NCI-H748 treated with DMSO at 0.1 percent for 48 hours (cell line): ENCODE data around the gene CTDSP1.

ENCODE experiments used
- DNase-seq: peaks from one replicate; lab custom pipeline; 2025; lab: John Stamatoyannopoulos, UW

The CTDSP1 gene

DNA sequence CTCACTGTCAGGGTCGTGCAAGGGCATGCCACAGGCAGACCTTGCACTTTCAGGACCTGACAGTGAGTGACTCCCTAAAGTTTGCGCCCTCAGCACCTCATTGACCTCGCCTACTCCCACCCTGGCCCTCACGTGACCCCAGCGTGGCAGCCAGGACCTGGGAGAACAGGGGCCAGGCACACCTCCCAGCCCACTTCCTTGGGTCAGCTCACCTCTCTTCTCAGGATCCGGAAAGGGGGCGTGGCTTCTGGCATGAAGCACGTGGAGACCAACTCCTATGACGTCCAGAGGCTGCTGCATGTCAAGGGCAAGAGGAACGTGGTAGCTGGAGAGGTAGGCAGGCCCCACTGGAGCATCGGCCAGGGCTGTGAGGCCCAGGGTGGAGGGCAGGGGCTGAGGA, 28.1 kb downstream of the CTDSP1 start:
- DNase-seq: no peak

DNA sequence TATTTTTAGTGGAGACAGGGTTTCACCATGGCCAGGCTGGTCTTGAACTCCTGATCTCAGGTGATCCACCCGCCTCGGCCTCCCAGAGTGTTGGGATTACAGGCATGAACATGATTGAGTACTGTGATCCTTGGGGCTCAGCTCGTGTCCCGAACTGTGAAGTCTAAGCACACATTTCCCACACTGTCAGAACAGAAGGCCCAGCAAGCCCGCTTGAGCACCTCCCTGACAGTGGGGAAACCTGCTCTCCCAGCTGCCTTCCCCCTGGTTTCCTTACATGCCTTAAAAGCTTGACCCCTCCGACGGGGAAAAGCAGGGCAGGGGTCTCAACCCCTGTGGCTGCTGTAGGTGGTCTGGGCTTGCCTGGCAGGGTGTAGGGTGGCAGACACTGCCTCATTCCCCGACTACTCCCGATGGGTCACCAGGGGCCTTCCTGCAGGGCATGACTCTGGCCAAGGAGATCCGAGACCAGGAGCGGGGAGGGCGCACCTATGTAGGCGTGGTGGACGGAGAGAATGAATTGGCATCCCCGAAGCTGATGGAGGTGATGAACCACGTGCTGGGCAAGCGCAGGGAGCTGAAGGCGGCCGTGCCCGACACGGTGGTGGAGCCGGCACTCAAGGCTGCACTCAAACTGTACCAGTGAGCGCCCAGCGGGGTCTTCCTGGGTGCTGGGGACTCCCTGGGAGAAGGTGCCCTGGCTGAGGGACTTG, 29.3 kb downstream of the CTDSP1 start:
- no peak for DNase-seq

- no peak for DNase-seq
These were observed 30.4 kb downstream of the CTDSP1 start for GRCh38 chr2:218429911-218430692.

DNA sequence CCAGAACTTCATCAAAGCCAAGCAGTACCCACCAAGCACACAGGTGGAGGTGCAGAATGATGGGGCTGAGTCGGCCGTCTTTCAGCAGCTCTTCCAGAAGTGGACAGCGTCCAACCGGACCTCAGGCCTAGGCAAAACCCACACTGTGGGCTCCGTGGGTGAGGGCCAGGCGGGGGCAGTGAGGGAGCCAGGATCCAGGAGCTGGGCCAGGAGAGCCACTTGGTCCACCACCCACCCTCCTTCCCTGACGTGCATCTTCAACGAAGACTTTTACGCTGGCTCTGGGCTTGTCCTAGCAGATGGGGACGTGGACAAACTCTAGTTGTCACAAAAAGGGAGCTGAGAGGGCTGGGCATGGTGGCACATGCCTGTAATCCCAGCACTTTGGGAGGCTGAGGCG, 31.1 kb downstream of the CTDSP1 start:
- no peak for DNase-seq

DNA sequence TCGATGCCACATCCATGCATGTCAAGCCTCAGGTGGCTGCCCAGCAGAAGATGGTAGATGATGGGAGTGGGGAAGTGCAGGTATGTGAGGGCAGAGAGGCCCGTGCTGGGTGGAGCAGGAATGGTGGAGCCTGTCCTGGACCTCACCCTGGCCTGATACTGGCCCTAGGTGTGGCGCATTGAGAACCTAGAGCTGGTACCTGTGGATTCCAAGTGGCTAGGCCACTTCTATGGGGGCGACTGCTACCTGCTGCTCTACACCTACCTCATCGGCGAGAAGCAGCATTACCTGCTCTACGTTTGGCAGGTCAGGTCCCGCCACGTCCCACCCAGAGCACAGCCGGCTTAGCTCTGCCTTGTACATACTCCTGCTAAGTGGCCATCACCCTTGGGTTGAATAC, 32.2 kb downstream of the CTDSP1 start:
- no peak for DNase-seq

DNA sequence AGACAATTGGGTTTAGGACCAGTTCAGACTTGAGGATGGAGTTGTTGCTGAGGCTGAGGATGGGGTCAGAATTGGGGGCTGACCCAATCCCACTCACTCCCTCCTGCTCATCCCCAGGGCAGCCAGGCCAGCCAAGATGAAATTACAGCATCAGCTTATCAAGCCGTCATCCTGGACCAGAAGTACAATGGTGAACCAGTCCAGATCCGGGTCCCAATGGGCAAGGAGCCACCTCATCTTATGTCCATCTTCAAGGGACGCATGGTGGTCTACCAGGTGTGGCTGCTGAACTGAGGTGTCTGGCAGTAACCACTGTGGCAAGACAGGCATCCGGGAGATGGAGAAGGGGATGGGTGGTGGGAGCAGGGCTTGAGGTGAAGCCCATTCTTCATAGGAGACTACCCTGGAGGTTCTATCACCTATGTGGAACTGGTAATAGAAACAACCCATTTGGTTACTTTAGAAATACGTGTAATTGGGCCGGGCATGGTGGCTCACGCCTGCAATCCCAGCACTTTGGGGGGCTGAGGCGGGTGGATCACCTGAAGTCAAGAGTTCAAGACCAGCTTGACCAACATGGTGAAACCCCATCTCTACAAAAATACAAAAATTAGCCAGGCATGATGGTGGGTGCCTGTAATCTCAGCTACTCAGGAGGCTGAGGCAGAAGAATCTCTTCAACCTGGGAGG, 33.2 kb downstream of the CTDSP1 start:
- no peak for DNase-seq

GRCh38 chr2:218434456-218434855, 34.8 kb downstream of the CTDSP1 start:
- no peak for DNase-seq

GRCh38 chr2:218435003-218435982, 35.6 kb downstream of the CTDSP1 start:
- DNase-seq: no peak

DNA sequence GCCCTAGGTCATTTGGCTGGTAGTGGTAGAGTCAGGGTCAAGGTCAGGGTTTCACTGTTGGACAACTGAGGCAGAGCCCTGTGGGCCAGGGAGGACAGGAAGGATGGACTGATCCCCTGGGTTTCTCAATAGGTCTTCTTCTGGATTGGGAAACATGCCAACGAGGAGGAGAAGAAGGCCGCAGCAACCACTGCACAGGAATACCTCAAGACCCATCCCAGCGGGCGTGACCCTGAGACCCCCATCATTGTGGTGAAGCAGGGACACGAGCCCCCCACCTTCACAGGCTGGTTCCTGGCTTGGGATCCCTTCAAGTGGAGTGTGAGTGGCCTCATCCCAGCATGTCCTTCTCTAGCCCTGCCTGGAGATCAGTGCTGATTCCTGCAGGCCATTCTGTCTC, 37.3 kb downstream of the CTDSP1 start:
- no peak for DNase-seq

DNA sequence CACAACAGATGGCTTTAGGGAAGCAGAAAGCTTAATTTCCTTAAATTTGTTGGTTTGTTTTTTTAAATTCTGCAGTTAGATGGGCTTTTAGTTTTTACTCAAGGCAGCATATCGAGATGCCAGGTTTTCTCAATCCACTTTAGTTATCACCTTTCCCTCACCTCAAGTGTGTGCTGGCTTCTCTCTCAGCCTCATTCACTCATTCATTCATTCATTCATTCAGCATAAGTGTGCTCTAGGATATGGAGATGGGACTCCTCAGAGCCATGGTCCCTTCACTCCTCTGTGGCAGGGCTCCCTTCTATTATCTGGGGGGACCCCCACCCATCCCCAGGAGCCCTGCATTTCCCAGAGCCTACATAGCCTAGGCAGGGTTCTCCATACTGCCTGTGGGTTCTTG, 38.3 kb downstream of the CTDSP1 start:
- DNase-seq: no peak

DNA sequence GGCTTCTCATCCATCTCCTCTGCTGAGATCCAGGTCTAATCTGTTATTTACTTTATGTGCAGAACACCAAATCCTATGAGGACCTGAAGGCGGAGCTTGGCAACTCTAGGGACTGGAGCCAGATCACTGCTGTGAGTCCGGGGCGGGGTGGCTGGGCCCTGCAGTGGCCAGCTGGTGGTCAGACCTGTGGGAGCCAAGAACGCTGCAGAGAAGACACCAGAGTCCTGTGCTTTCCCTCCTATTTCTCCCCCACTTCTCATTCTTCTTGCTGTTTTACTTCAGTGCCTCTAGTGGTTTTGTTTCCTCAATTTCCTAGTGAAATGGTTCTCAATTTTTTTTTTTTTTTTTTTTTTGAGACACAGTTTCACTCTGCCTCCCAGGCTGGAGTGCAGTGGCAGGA, 38.9 kb downstream of the CTDSP1 start:
- no peak for DNase-seq

DNA sequence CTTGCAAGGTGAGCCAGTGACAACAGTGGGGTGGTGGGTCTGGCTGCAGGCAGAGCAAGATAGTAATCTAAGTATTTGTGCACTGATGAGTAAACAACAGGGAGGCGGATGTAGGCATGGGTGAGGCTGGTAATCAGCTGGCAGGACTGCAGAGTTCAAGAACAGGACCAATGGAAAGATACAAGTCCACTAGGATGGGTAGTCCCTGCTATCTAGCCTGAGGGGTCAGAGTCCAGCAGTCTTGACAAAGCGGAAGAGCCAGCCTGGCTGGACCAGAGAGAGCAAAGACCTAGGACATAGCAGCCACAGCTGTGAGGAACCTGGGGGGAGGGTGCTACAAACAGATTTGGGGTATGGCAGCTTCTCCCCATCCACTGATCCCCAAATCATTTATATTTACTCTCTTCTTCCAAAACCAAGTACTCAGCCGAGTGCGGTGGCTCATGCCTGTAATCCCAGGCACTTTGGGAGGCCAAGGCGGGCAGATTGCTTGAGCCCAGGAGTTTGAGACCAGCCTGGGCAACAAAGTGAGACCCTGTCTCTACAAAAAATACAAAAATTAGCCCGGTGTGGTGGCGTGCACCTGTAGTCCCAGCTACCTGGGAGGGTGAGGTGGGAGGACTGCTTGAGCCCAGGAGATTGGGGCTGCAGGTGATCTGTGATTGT, 45.2 kb downstream of the CTDSP1 start:
- DNase-seq: no peak

DNA sequence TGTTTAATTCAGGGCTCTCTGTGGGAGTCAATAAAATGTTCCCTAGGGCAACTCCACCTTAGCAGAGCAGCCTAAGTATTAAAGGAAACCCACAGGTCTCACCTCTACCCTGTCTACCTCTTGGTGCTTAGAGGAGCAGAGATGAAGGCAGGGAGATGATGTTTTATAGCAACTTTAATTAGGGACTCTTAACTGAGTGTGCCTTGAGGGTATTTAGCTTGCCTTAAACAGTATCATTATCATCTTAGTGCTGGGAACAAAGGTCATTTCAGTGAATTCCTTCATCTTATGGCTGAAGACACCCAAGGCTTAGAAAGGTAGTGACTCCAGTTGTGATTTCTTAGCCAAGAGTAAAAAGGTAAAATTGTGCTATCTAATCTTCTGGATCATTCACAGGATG, 45.9 kb downstream of the CTDSP1 start:
- no peak for DNase-seq

GRCh38 chr2:218446547-218446946, 46.9 kb downstream of the CTDSP1 start:
- no peak for DNase-seq

DNA sequence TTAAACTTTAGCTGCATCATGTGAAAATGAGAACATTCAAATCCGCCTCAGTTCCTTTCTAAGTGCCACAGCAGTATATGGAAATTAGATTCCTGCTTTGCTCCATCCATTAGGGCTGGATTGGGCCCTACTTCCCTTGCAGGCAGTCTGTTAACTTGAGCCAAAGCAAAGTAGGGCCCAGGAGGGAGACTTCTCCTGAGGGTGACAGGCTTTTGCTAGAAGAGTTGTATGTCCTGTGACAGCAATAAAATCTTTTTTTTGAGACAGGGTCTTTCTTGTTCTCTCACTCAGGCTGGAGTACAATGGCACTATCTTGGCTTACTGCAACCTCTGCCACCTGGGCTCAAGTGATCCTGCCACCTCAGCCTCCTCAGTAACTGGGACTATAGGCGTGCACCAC, 47.4 kb downstream of the CTDSP1 start:
- DNase-seq: no peak

- DNase-seq: no peak
These were observed 49.3 kb downstream of the CTDSP1 start for GRCh38 chr2:218448934-218449333.

DNA sequence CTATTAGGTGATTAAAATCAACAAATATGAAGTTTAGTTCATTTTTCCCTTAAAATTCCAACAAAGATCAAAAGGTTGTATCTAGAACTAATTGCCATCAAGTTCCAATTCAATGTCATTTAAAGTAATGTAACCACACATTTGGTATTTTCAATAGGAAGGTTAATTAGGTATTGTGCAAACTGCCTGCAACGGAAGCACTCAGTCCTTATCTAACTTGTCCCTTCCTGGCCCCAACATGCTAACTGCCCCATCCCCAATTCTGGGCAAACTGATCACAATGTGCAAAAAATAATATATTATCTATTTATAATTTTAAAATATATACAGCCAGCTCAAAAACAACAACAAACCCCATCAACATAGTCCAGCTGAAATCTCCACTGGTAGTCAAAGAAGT, 52.4 kb downstream of the CTDSP1 start:
- no peak for DNase-seq
